NK-92 (cell line): ENCODE results near the gene GMNC.
"Not testable (repeated sequence)": the region's sequence is repeated elsewhere in the genome, so short reads cannot be mapped to it uniquely, and the experiment has no call there.

Experiments
- DNase-seq: peaks from one replicate; lab custom pipeline; 2025; ENCODE audit not compliant: unreplicated experiment; lab: John Stamatoyannopoulos, UW

Gene GMNC

GRCh38 chr3:190862209-190863118 lies at the start of gene GMNC:
Gene GMNC (minus strand): TSS chr3:190862694. CDS start chr3:190862615, 79 bp downstream.
- DNase-seq, result no peak

- no peak for DNase-seq
Observed at GRCh38 chr3:190911382-190911781, 48.9 kb upstream of the GMNC start.

- DNase-seq, result no peak
Observed at GRCh38 chr3:190909908-190910307, 47.4 kb upstream of the GMNC start.

- DNase-seq, result no peak
Observed at GRCh38 chr3:190903156-190903555, 40.7 kb upstream of the GMNC start.

- no peak for DNase-seq
Observed at GRCh38 chr3:190902292-190902691, 39.8 kb upstream of the GMNC start.

GRCh38 chr3:190892395-190892902 lies 30.0 kb upstream of the GMNC start:
- no peak for DNase-seq

- no peak for DNase-seq
Observed at GRCh38 chr3:190886945-190887344, 24.5 kb upstream of the GMNC start.

- DNase-seq, result no peak
Observed at GRCh38 chr3:190883973-190884832, 21.7 kb upstream of the GMNC start.

GRCh38 chr3:190883141-190883540 lies 20.6 kb upstream of the GMNC start:
- DNase-seq, result no peak

- no peak for DNase-seq
Observed at GRCh38 chr3:190877925-190878324, 15.4 kb upstream of the GMNC start.

GRCh38 chr3:190876433-190876832 lies 13.9 kb upstream of the GMNC start:
- DNase-seq, result not testable (repeated sequence)

GRCh38 chr3:190875061-190875460 lies 12.6 kb upstream of the GMNC start:
- DNase-seq, result not testable (repeated sequence)

- DNase-seq, result no peak
Observed at GRCh38 chr3:190870127-190870526, 7.6 kb upstream of the GMNC start.

- DNase-seq, result no peak
Observed at GRCh38 chr3:190867071-190867470, 4.6 kb upstream of the GMNC start.

GRCh38 chr3:190865828-190866227 lies 3.3 kb upstream of the GMNC start:
- DNase-seq, result no peak

- DNase-seq, result no peak
Observed at GRCh38 chr3:190865419-190865818, 2.9 kb upstream of the GMNC start.

- DNase-seq, result no peak
Observed at GRCh38 chr3:190864002-190864401, 1.5 kb upstream of the GMNC start.

GRCh38 chr3:190863119-190863465 lies 598 bp upstream of the GMNC start:
- no peak for DNase-seq

- no peak for DNase-seq
Observed at GRCh38 chr3:190860521-190860920, 2.0 kb downstream of the GMNC start.

- DNase-seq, result no peak
Observed at GRCh38 chr3:190855151-190855550, 7.3 kb downstream of the GMNC start.

- no peak for DNase-seq
Observed at GRCh38 chr3:190854062-190854461, 8.4 kb downstream of the GMNC start.

- DNase-seq, result no peak
Observed at GRCh38 chr3:190853464-190853863, 9.0 kb downstream of the GMNC start.
